Measurements from ENCODE around the gene GAP43.
"Not testable (repeated sequence)": the region's sequence is repeated elsewhere in the genome, so short reads cannot be mapped to it uniquely, and the experiment has no call there.

Gene GAP43

GRCh38 chr3:115720983-115721382, 97.7 kb downstream of the GAP43 start:
- no peaks in the 10 kb centered on the region for H3K27me3 ChIP-seq
- H3K4me1 ChIP-seq (ENCODE audit: control insufficient read depth in 1 of 2, insufficient read depth in 1 of 2, low read depth in 1 of 2, low read length in 1 of 2): no peaks in the 10 kb centered on the region
- no peak overlapping the region for H3K27ac ChIP-seq
- no peaks in the 10 kb centered on the region for H3K36me3 ChIP-seq
- no peaks in the 10 kb centered on the region for H3K9me3 ChIP-seq
- H3K4me3 ChIP-seq (ENCODE audit: low read depth in 1 of 2, low read length in 1 of 2): no peak overlapping the region
- TF ChIP-seq CTCF (IDR thresholded peaks at IDR 0.05): no peak

- no peaks in the 10 kb centered on the region for H3K36me3 ChIP-seq
- H3K27ac ChIP-seq: no peak overlapping the region
- H3K4me1 ChIP-seq (ENCODE audit: control insufficient read depth in 1 of 2, insufficient read depth in 1 of 2, low read depth in 1 of 2, low read length in 1 of 2): no peaks in the 10 kb centered on the region
- no peak for TF ChIP-seq CTCF (IDR thresholded peaks at IDR 0.05)
- no peaks in the 10 kb centered on the region for H3K9me3 ChIP-seq
- H3K4me3 ChIP-seq (ENCODE audit: low read depth in 1 of 2, low read length in 1 of 2): no peak overlapping the region
- H3K27me3 ChIP-seq: no peaks in the 10 kb centered on the region
These were observed 102.5 kb downstream of the GAP43 start for GRCh38 chr3:115725800-115726199.

- no peaks in the 10 kb centered on the region for H3K27me3 ChIP-seq
- no peak overlapping the region for H3K27ac ChIP-seq
- H3K36me3 ChIP-seq: no peaks in the 10 kb centered on the region
- no peaks in the 10 kb centered on the region for H3K4me1 ChIP-seq (ENCODE audit: control insufficient read depth in 1 of 2, insufficient read depth in 1 of 2, low read depth in 1 of 2, low read length in 1 of 2)
- TF ChIP-seq CTCF (IDR thresholded peaks at IDR 0.05): no peak
- H3K4me3 ChIP-seq (ENCODE audit: low read depth in 1 of 2, low read length in 1 of 2): no peak overlapping the region
- H3K9me3 ChIP-seq: no peaks in the 10 kb centered on the region
These were observed 103.8 kb downstream of the GAP43 start for GRCh38 chr3:115727135-115727534.

GRCh38 chr3:115728013-115728412, 104.7 kb downstream of the GAP43 start:
- H3K27me3 ChIP-seq: no peaks in the 10 kb centered on the region
- no peaks in the 10 kb centered on the region for H3K9me3 ChIP-seq
- no peak overlapping the region for H3K4me3 ChIP-seq (ENCODE audit: low read depth in 1 of 2, low read length in 1 of 2)
- H3K4me1 ChIP-seq (ENCODE audit: control insufficient read depth in 1 of 2, insufficient read depth in 1 of 2, low read depth in 1 of 2, low read length in 1 of 2): no peaks in the 10 kb centered on the region
- H3K36me3 ChIP-seq: no peaks in the 10 kb centered on the region
- no peak overlapping the region for H3K27ac ChIP-seq
- no peak for TF ChIP-seq CTCF (IDR thresholded peaks at IDR 0.05)

GRCh38 chr3:115736341-115736740, 113.0 kb downstream of the GAP43 start:
- H3K9me3 ChIP-seq; H3K27ac ChIP-seq; H3K27me3 ChIP-seq; H3K36me3 ChIP-seq; H3K4me1 ChIP-seq (ENCODE audit: control insufficient read depth in 1 of 2, insufficient read depth in 1 of 2, low read depth in 1 of 2, low read length in 1 of 2); H3K4me3 ChIP-seq (ENCODE audit: low read depth in 1 of 2, low read length in 1 of 2): not testable (repeated sequence)

- TF ChIP-seq CTCF (IDR thresholded peaks at IDR 0.05): no peak
- Histone ChIP-seq H3K4me1 (ENCODE audit: control insufficient read depth in 1 of 2, insufficient read depth in 1 of 2, low read depth in 1 of 2, low read length in 1 of 2) (no peaks in the 10 kb centered on the region), H3K9me3 (no peaks in the 10 kb centered on the region), H3K4me3 (ENCODE audit: low read depth in 1 of 2, low read length in 1 of 2) (no peak overlapping the region), H3K27me3 (no peaks in the 10 kb centered on the region), H3K36me3 (no peaks in the 10 kb centered on the region), H3K27ac (no peak overlapping the region)
These were observed 118.3 kb downstream of the GAP43 start for GRCh38 chr3:115741650-115742049.

GRCh38 chr3:115744516-115744915, 121.2 kb downstream of the GAP43 start:
- H3K36me3 ChIP-seq; H3K27ac ChIP-seq; H3K4me3 ChIP-seq (ENCODE audit: low read depth in 1 of 2, low read length in 1 of 2); H3K4me1 ChIP-seq (ENCODE audit: control insufficient read depth in 1 of 2, insufficient read depth in 1 of 2, low read depth in 1 of 2, low read length in 1 of 2); H3K9me3 ChIP-seq; H3K27me3 ChIP-seq: not testable (repeated sequence)

- H3K9me3 ChIP-seq; H3K27ac ChIP-seq; H3K36me3 ChIP-seq; H3K4me3 ChIP-seq (ENCODE audit: low read depth in 1 of 2, low read length in 1 of 2); H3K27me3 ChIP-seq; H3K4me1 ChIP-seq (ENCODE audit: control insufficient read depth in 1 of 2, insufficient read depth in 1 of 2, low read depth in 1 of 2, low read length in 1 of 2): not testable (repeated sequence)
These were observed 129.7 kb downstream of the GAP43 start for GRCh38 chr3:115752978-115753377.
